CD4-positive, alpha-beta memory T cell (primary cell): Measurements from ENCODE around the gene SHISAL1. TPM values are rescaled to one million over a fixed set of nuclear protein-coding genes. Genes with fewer than 3 reads are reported as not detected.
A peak's percentile ranks its signal among the peaks of the same experiment; 100 is the strongest.

Experiments
- CTCF ChIA-PET: fragments of 350-600 bp; sonication (Branson Sonifier 250); formaldehyde crosslinking; loops from one replicate; lab custom pipeline; 2021; ENCODE audit warnings: inconsistent platforms; ENCODE audit not compliant: partially characterized antibody; lab: Charles Lee
- POLR2A ChIA-PET: fragments of 350-600 bp; sonication (Branson Sonifier 250); formaldehyde crosslinking; loops from one replicate; lab custom pipeline; 2021; ENCODE audit not compliant: partially characterized antibody; lab: Charles Lee
- DNase-seq, 5 donors: peaks; one replicate each; pipeline versions ENCODE4 v3.0.0 to v3.0.0-alpha.2; 2020 to 2022; ENCODE audit warnings: mixed read lengths in 1 of 5
- H3K27ac ChIP-seq: one replicate; pipeline ENCODE4 v1.7.0; 2013; ENCODE audit warnings: low read depth, low read length
- H3K27me3 ChIP-seq: 2 replicates; pipeline ENCODE4 v1.7.0; 2013; ENCODE audit warnings: mild to moderate bottlenecking, low read length, moderate library complexity; ENCODE audit not compliant: insufficient read depth
- H3K36me3 ChIP-seq: 2 replicates; pipeline ENCODE4 v1.7.0; 2013; ENCODE audit warnings: mild to moderate bottlenecking, low read length, moderate library complexity; ENCODE audit not compliant: insufficient read depth
- H3K4me1 ChIP-seq: 2 replicates; pipeline ENCODE4 v1.7.0; 2013; ENCODE audit warnings: mild to moderate bottlenecking, low read length, moderate library complexity; ENCODE audit not compliant: insufficient read depth
- H3K4me3 ChIP-seq, 2 donors: one replicate each; pipeline ENCODE4 v1.7.0; 2013; ENCODE audit warnings: low read length in 2 of 2, mild to moderate bottlenecking in 1 of 2
- H3K9me3 ChIP-seq, 2 donors: one replicate each; pipeline ENCODE4 v1.7.0; 2013; ENCODE audit warnings: low read length in 2 of 2, control low read depth in 1 of 2; ENCODE audit not compliant: control insufficient read depth in 1 of 2
- H3K27ac Mint-ChIP-seq, 7 donors: one replicate each; pipeline ENCODE4 v1.8.0; 2020 to 2021; ENCODE audit warnings: mixed read lengths in 7 of 7, mild to moderate bottlenecking in 6 of 7, inconsistent platforms in 3 of 7, moderate library complexity in 3 of 7
- H3K27me3 Mint-ChIP-seq, 2 donors: one replicate each; pipeline ENCODE4 v1.8.0; 2020 to 2021; ENCODE audit warnings: mixed read lengths in 2 of 2
- H3K36me3 Mint-ChIP-seq, 2 donors: one replicate each; pipeline ENCODE4 v1.8.0; 2020 to 2021; ENCODE audit warnings: mixed read lengths in 2 of 2, inconsistent platforms in 1 of 2, mild to moderate bottlenecking in 1 of 2
- H3K4me1 Mint-ChIP-seq, 4 donors: one replicate each; pipeline ENCODE4 v1.8.0; 2020 to 2021; ENCODE audit warnings: mixed read lengths in 4 of 4, mild to moderate bottlenecking in 1 of 4
- H3K4me3 Mint-ChIP-seq, 8 donors: one replicate each; pipeline ENCODE4 v1.8.0; 2020 to 2021; ENCODE audit warnings: mixed read lengths in 8 of 8, mild to moderate bottlenecking in 7 of 8, moderate library complexity in 6 of 8, inconsistent platforms in 3 of 8
- H3K9me3 Mint-ChIP-seq, 8 donors: one replicate each; pipeline ENCODE4 v1.8.0; 2020 to 2021; ENCODE audit warnings: mixed read lengths in 8 of 8, mild to moderate bottlenecking in 5 of 8, inconsistent platforms in 3 of 8, moderate library complexity in 1 of 8
- intact Hi-C: fragments of 100-400 bp; cut with micrococcal nuclease; formaldehyde crosslinking; loops from one replicate; pipeline ENCODE4 v1.15.1; 2023
- polyA plus RNA-seq, 2 donors: library from polyadenylated mRNA; unstranded; fragments of 300-500 nt; fragmentation: Illumina TruSeq; gene quantifications; one replicate each; pipeline ENCODE4 v1.2.3, GENCODE V29; 2021
- total RNA-seq, 2 experiments: library from RNA; stranded (reverse); gene quantifications; one replicate each; pipeline ENCODE4 v1.2.3, GENCODE V29; 2021

The SHISAL1 gene
- total and polyA plus RNA-seq, 4 experiments from 2014 or later = not detected

- no peaks in the 10 kb centered on the region for H3K4me1 ChIP-seq
- ChIA-PET POLR2A (interaction anchor here (0.6 to 0.9 kb wide), 2 partner anchors 28 to 357 kb away, joined by 3 read pairs; no protein-coding TSS in a partner anchor), CTCF (no interaction called here)
- H3K27ac ChIP-seq = no peak overlapping the region
- DNase-seq = no peak
- peaks cover 1 to 5% (median 3%) of the 10 kb centered on the region in 4 donors for H3K4me1 Mint-ChIP-seq
- no peaks in the 10 kb centered on the region for H3K27me3 ChIP-seq
- no peaks in the 10 kb centered on the region for H3K36me3 ChIP-seq
- H3K36me3 Mint-ChIP-seq = peaks cover 16 to 17% of the 10 kb centered on the region in 2 donors
- no peak overlapping the region for H3K4me3 ChIP-seq
- no peak overlapping the region for H3K4me3 Mint-ChIP-seq
- peak overlapping the region in 1 of 7 donors; percentile 52 for H3K27ac Mint-ChIP-seq
- no peaks in the 10 kb centered on the region for H3K27me3 Mint-ChIP-seq
- no peaks in the 10 kb centered on the region for H3K9me3 ChIP-seq
- intact Hi-C loops = no loop called here
- peaks cover 0 to 20% (median 11%) of the 10 kb centered on the region in 8 donors for H3K9me3 Mint-ChIP-seq
Observed at GRCh38 chr22:44210722-44211121, 102.0 kb downstream of the SHISAL1 start.

GRCh38 chr22:44209343-44209742, 103.4 kb downstream of the SHISAL1 start:
- Histone ChIP-seq H3K4me1 (no peaks in the 10 kb centered on the region), H3K9me3 (no peaks in the 10 kb centered on the region), H3K36me3 (no peaks in the 10 kb centered on the region), H3K4me3 (no peak overlapping the region), H3K27me3 (no peaks in the 10 kb centered on the region), H3K27ac (no peak overlapping the region)
- CTCF ChIA-PET = no interaction called here
- Mint-ChIP-seq H3K4me3 (no peak overlapping the region), H3K27ac (peak overlapping the region in 1 of 7 donors; percentile 7), H3K9me3 (peaks cover 0 to 16% (median 11%) of the 10 kb centered on the region in 8 donors), H3K4me1 (peaks cover 3 to 5% (median 4%) of the 10 kb centered on the region in 4 donors), H3K27me3 (no peaks in the 10 kb centered on the region), H3K36me3 (peaks cover 17 to 22% of the 10 kb centered on the region in 2 donors)
- POLR2A ChIA-PET = no interaction called here
- no peak for DNase-seq
- intact Hi-C loops = no loop called here

- H3K27me3 Mint-ChIP-seq = no peaks in the 10 kb centered on the region
- no peak overlapping the region for H3K27ac ChIP-seq
- no peaks in the 10 kb centered on the region for H3K4me1 ChIP-seq
- peak overlapping the region in 4 of 7 donors; percentile 44 to 78 (median 68) for H3K27ac Mint-ChIP-seq
- H3K4me1 Mint-ChIP-seq = peaks cover 3 to 5% (median 4%) of the 10 kb centered on the region in 4 donors
- no peaks in the 10 kb centered on the region for H3K9me3 ChIP-seq
- ChIA-PET POLR2A (no interaction called here), CTCF (no interaction called here)
- H3K36me3 Mint-ChIP-seq = peaks cover 25 to 32% of the 10 kb centered on the region in 2 donors
- H3K4me3 ChIP-seq = no peak overlapping the region
- H3K4me3 Mint-ChIP-seq = no peak overlapping the region
- H3K36me3 ChIP-seq = no peaks in the 10 kb centered on the region
- H3K27me3 ChIP-seq = no peaks in the 10 kb centered on the region
- DNase-seq = no peak
- H3K9me3 Mint-ChIP-seq = peaks cover 0 to 16% (median 11%) of the 10 kb centered on the region in 8 donors
- intact Hi-C loops = no loop called here
Observed at GRCh38 chr22:44207981-44208317, 104.8 kb downstream of the SHISAL1 start.

GRCh38 chr22:44207173-44207980, 105.4 kb downstream of the SHISAL1 start:
- ChIA-PET POLR2A (no interaction called here), CTCF (no interaction called here)
- peak overlapping the region in 3 of 7 donors; percentile 56 to 79 (median 68) for H3K27ac Mint-ChIP-seq
- no peak overlapping the region for H3K4me3 Mint-ChIP-seq
- H3K9me3 ChIP-seq = no peaks in the 10 kb centered on the region
- no peak for DNase-seq
- H3K4me1 ChIP-seq = no peaks in the 10 kb centered on the region
- H3K4me3 ChIP-seq = no peak overlapping the region
- peaks cover 0 to 16% (median 11%) of the 10 kb centered on the region in 8 donors for H3K9me3 Mint-ChIP-seq
- intact Hi-C loops = no loop called here
- no peaks in the 10 kb centered on the region for H3K27me3 ChIP-seq
- H3K27me3 Mint-ChIP-seq = no peaks in the 10 kb centered on the region
- peaks cover 30 to 36% of the 10 kb centered on the region in 2 donors for H3K36me3 Mint-ChIP-seq
- no peaks in the 10 kb centered on the region for H3K36me3 ChIP-seq
- peaks cover 3 to 5% (median 4%) of the 10 kb centered on the region in 4 donors for H3K4me1 Mint-ChIP-seq
- no peak overlapping the region for H3K27ac ChIP-seq

- Mint-ChIP-seq H3K27ac (peak overlapping the region in 2 of 7 donors; percentile 56 to 79), H3K4me3 (peak overlapping the region in 1 of 8 donors; percentile 13), H3K4me1 (peaks cover 1 to 5% (median 4%) of the 10 kb centered on the region in 4 donors), H3K27me3 (no peaks in the 10 kb centered on the region), H3K36me3 (peaks cover 36 to 42% of the 10 kb centered on the region in 2 donors), H3K9me3 (peaks cover 0 to 16% (median 11%) of the 10 kb centered on the region in 8 donors)
- no peaks in the 10 kb centered on the region for H3K27me3 ChIP-seq
- intact Hi-C loops = no loop called here
- H3K9me3 ChIP-seq = no peaks in the 10 kb centered on the region
- H3K36me3 ChIP-seq = no peaks in the 10 kb centered on the region
- POLR2A ChIA-PET = no interaction called here
- no peak for DNase-seq
- H3K4me3 ChIP-seq = no peak overlapping the region
- no peaks in the 10 kb centered on the region for H3K4me1 ChIP-seq
- H3K27ac ChIP-seq = no peak overlapping the region
- CTCF ChIA-PET = no interaction called here
Observed at GRCh38 chr22:44206696-44207095, 106.1 kb downstream of the SHISAL1 start.

- H3K27ac ChIP-seq = no peak overlapping the region
- no peaks in the 10 kb centered on the region for H3K4me1 ChIP-seq
- no peak for DNase-seq
- CTCF ChIA-PET = no interaction called here
- no peaks in the 10 kb centered on the region for H3K36me3 ChIP-seq
- H3K27me3 ChIP-seq = no peaks in the 10 kb centered on the region
- H3K4me1 Mint-ChIP-seq = peaks cover 1 to 6% (median 4%) of the 10 kb centered on the region in 4 donors
- no peak overlapping the region for H3K4me3 Mint-ChIP-seq
- intact Hi-C loops = no loop called here
- H3K4me3 ChIP-seq = no peak overlapping the region
- POLR2A ChIA-PET = no interaction called here
- peaks cover 0 to 16% (median 11%) of the 10 kb centered on the region in 8 donors for H3K9me3 Mint-ChIP-seq
- peak overlapping the region in 1 of 7 donors; percentile 23 for H3K27ac Mint-ChIP-seq
- no peaks in the 10 kb centered on the region for H3K27me3 Mint-ChIP-seq
- H3K36me3 Mint-ChIP-seq = peaks cover 36 to 42% of the 10 kb centered on the region in 2 donors
- no peaks in the 10 kb centered on the region for H3K9me3 ChIP-seq
Observed at GRCh38 chr22:44206330-44206645, 106.5 kb downstream of the SHISAL1 start.

GRCh38 chr22:44205516-44206329, 107.0 kb downstream of the SHISAL1 start:
- peak overlapping the region in 2 of 7 donors; percentile 23 to 29 for H3K27ac Mint-ChIP-seq
- intact Hi-C loops = no loop called here

More at GRCh38 chr22:44205516-44206329, 107.0 kb downstream of the SHISAL1 start:
- Mint-ChIP-seq H3K4me3 (no peak overlapping the region), H3K36me3 (peaks cover 36 to 42% of the 10 kb centered on the region in 2 donors), H3K4me1 (peaks cover 1 to 11% (median 4%) of the 10 kb centered on the region in 4 donors), H3K27me3 (no peaks in the 10 kb centered on the region), H3K9me3 (peaks cover 0 to 16% (median 11%) of the 10 kb centered on the region in 8 donors)
- H3K4me1 ChIP-seq = no peaks in the 10 kb centered on the region
- no peak overlapping the region for H3K27ac ChIP-seq
- no peaks in the 10 kb centered on the region for H3K9me3 ChIP-seq
- H3K27me3 ChIP-seq = no peaks in the 10 kb centered on the region
- no peak for DNase-seq
- POLR2A ChIA-PET = no interaction called here
- CTCF ChIA-PET = no interaction called here
- H3K36me3 ChIP-seq = no peaks in the 10 kb centered on the region
- H3K4me3 ChIP-seq = no peak overlapping the region
